ENCODE results near the gene KIF13A.

DNA sequence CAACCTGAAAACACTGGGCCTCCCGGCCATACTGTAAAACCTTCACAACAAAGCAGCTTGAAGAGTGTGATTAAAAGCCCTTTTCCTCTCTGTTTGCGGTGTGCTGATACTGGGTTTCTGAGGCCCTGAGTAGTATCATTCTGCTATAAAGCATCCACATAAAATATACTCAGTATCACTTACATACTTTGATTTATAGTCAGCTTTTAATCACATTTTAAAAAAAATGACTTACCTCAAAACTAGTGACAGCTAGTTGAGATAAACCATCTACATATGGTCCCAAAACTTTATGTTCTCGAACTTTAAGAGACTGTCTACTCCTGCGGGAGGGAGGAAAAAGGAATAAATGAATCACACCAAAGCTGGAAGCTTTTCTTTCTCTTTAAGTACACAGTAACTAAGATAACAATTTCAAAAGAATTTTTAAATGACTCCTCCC lies 135.7 kb downstream of the KIF13A start:
- TF ChIP-seq, protein P1, sequence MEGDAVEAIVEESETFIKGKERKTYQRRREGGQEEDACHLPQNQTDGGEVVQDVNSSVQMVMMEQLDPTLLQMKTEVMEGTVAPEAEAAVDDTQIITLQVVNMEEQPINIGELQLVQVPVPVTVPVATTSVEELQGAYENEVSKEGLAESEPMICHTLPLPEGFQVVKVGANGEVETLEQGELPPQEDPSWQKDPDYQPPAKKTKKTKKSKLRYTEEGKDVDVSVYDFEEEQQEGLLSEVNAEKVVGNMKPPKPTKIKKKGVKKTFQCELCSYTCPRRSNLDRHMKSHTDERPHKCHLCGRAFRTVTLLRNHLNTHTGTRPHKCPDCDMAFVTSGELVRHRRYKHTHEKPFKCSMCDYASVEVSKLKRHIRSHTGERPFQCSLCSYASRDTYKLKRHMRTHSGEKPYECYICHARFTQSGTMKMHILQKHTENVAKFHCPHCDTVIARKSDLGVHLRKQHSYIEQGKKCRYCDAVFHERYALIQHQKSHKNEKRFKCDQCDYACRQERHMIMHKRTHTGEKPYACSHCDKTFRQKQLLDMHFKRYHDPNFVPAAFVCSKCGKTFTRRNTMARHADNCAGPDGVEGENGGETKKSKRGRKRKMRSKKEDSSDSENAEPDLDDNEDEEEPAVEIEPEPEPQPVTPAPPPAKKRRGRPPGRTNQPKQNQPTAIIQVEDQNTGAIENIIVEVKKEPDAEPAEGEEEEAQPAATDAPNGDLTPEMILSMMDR (conservative IDR thresholded peaks at IDR 0.05): no peak
- no peak for TF ChIP-seq EZH2 (IDR thresholded peaks at IDR 0.05; ENCODE audit: low read depth)
